Measurements from ENCODE around the gene MCUB.

The MCUB gene

GRCh38 chr4:109733728-109734127 lies 173.7 kb downstream of the MCUB start:
- no peak for DNase-seq

DNA sequence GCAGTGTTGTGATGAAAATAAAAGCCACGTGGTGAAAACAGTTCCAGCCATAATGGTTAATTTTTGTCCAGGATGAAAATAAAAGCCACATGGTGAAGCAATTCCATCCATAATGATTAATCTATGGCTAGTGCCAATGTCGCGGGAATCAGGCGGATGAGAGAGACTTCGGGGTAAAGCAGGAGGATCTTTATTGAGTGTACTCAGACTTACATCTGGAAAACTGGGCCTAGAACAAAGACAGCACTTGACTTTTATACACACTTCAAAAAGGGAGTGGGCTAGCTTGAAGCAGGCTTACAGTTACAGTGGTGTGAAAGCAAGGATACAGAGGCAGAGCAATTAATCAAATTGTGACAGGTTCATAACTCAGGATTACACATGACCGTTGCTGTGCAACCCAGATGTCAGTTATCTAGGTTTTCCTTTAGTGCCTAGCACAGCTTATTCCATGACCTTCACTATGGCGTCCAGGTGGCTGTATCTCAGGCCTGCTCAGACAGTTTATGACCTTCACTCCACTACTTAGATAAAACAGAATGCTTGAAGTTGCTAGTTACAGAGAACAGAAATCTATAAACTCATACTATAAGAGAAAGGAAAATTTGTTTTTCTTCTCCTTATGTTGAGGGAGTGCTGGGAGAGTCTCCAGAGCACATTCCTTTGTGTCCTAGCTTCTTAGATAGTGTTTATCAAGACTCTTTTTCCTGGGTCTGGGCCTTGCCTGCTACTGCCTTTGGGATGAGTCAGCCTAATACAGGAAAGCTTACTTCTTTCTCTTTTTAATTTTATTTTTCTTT lies 175.7 kb downstream of the MCUB start:
- DNase-seq = no peak
